Activated T-cell treated with anti-CD3 and anti-CD28 coated beads, Interleukin-2, amount 50 U/mL, for 24 hours (primary cell): ENCODE data around the gene TOR1AIP1.
A peak's percentile ranks its signal among the peaks of the same experiment; 100 is the strongest.

Experiments used
- DNase-seq: peaks from one replicate; pipeline ENCODE4 v3.0.0-alpha.2; 2020
- H3K27ac Mint-ChIP-seq: 2 replicates; pipeline ENCODE4 v1.8.0; 2020; ENCODE audit warnings: mild to moderate bottlenecking, mixed read lengths
- H3K27me3 Mint-ChIP-seq: 2 replicates; pipeline ENCODE4 v1.8.0; 2020; ENCODE audit warnings: mixed read lengths
- H3K36me3 Mint-ChIP-seq: 2 replicates; pipeline ENCODE4 v1.8.0; 2020; ENCODE audit warnings: low read depth, mixed read lengths
- H3K4me1 Mint-ChIP-seq: 2 replicates; pipeline ENCODE4 v1.8.0; 2020; ENCODE audit warnings: low read depth, mixed read lengths
- H3K4me3 Mint-ChIP-seq: 2 replicates; pipeline ENCODE4 v1.8.0; 2020; ENCODE audit warnings: mild to moderate bottlenecking, moderate library complexity, mixed read lengths
- H3K9me3 Mint-ChIP-seq: 2 replicates; pipeline ENCODE4 v1.8.0; 2020; ENCODE audit warnings: mixed read lengths

Gene TOR1AIP1

DNA sequence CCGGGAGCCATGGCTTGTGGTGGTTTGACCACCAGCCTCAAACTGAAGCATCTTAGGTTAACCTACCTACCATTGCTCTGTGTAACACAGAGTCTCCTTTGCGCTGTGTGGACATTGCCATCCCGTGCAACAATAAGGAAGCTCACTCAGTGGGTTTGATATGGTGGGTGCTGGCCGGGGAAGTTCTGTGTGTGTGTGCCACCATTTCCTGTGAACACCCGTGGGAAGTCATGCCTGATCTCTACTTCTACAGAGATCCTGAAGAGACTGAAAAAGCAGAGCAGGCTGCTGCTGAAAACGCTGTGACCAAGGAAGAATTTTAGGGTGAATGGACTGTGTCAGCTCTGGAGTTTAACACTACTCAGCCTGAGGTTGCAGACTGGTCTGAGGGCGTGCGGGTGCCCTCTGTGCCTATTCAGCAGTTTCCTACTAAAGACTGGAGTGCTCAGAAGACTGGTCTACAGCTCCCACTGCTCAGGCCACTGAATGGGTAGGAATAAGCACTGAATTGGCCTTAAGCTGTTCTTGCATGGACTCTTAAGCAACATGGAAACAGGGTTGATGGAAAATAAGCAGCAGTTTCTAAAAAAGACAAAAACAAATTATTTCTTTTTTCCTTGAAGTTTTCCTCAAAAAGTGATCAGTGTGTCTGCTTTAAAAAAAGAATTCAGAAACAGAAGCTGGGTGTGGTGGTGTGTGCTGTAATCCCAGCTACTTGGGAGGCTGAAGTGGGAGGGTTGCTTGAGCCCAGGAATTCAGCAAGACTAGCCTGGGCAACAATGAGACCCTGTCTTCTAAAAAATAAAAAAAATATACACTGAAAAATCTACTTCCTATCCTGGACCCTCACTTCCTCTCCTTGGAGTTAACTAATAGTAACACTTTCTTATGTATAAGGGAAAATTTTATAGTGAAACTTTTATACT lies 87.2 kb downstream of the TOR1AIP1 start:
- no peaks in the 10 kb centered on the region for H3K27me3 Mint-ChIP-seq
- no peaks in the 10 kb centered on the region for H3K9me3 Mint-ChIP-seq
- H3K4me3 Mint-ChIP-seq: no peak overlapping the region
- peaks cover 58% of the 10 kb centered on the region for H3K4me1 Mint-ChIP-seq
- peak overlapping the region; percentile 59 for H3K27ac Mint-ChIP-seq
- H3K36me3 Mint-ChIP-seq: peaks cover 34% of the 10 kb centered on the region
- DNase-seq: no peak
